HFFc6 (cell line): ENCODE results near the gene SIK2. TPM values are rescaled to one million over a fixed set of nuclear protein-coding genes. Genes with fewer than 3 reads are reported as not detected.

Source experiments
- DNase-seq: peaks from one replicate; pipeline ENCODE4 v3.0.0-alpha.2; 2018
- H3K27ac Mint-ChIP-seq: 2 replicates; pipeline ENCODE4 v1.8.0; 2020; ENCODE audit warnings: mild to moderate bottlenecking, mixed read lengths
- H3K27me3 Mint-ChIP-seq: 2 replicates; pipeline ENCODE4 v1.8.0; 2021; ENCODE audit warnings: mild to moderate bottlenecking, moderate library complexity, mixed read lengths; ENCODE audit not compliant: insufficient read depth
- H3K36me3 Mint-ChIP-seq: 2 replicates; pipeline ENCODE4 v1.8.0; 2021; ENCODE audit warnings: low read depth, mixed read lengths
- H3K4me1 Mint-ChIP-seq: 2 replicates; pipeline ENCODE4 v1.8.0; 2020; ENCODE audit warnings: low read depth, mixed read lengths
- H3K4me3 Mint-ChIP-seq: 2 replicates; pipeline ENCODE4 v1.8.0; 2020; ENCODE audit warnings: mild to moderate bottlenecking, moderate library complexity, mixed read lengths
- H3K9me3 Mint-ChIP-seq: 2 replicates; pipeline ENCODE4 v1.8.0; 2020; ENCODE audit warnings: mild to moderate bottlenecking, mixed read lengths
- CTCF ChIP-seq: fragments of 200-600 bp; sonication (generic); IDR thresholded peaks from 2 replicates; pipeline ENCODE4 v1.5.0; 2021; ENCODE audit warnings: antibody characterized with exemption, mild to moderate bottlenecking
- total RNA-seq, 6 experiments: library from RNA; stranded (reverse); fragmentation: NEBNext Ultra II Directional; extraction: Animal tissue kit (Norgen Biotek cat#: 25700); gene quantifications; 2 replicates in 1 of 6; 3 replicates in 5 of 6; pipeline ENCODE4 v1.2.3, GENCODE V29; 2021

The SIK2 gene
- total RNA-seq, 6 experiments from 2014 or later: 15.4 to 25.5 (median 18.0) TPM

- TF ChIP-seq CTCF: no peak
- Mint-ChIP-seq H3K4me1 (peaks cover 51% of the 10 kb centered on the region), H3K36me3 (peaks cover 4% of the 10 kb centered on the region; the same call in 1 of the 2 replicates)
Observed at GRCh38 chr11:111605681-111606080, 3.4 kb downstream of the SIK2 start.

DNA sequence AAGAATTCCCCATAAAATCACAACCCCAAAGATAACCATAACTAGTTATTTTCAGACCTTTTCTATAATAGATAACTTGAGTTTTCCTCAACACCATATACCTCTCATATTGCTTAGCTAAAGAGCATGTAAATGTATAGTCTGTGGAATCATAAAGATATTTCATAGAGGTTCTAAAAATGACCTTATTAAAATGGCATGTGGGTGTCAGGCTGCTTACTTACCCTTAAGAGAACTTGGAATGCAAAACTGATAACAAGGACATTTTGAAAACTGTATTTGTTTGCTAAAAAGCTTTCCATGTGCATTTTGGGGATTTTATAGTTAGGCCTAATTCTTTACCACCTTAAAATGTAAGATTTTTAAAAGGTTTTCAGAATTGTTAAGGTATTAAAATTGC lies 4.7 kb downstream of the SIK2 start:
- peaks cover 47% of the 10 kb centered on the region for H3K4me1 Mint-ChIP-seq
- peaks cover 4% of the 10 kb centered on the region; the same call in 1 of the 2 replicates for H3K36me3 Mint-ChIP-seq
- no peaks in the 10 kb centered on the region for H3K27me3 Mint-ChIP-seq
- no peak overlapping the region for H3K4me3 Mint-ChIP-seq
- TF ChIP-seq CTCF: no peak
- DNase-seq: no peak
- no peaks in the 10 kb centered on the region for H3K9me3 Mint-ChIP-seq
- H3K27ac Mint-ChIP-seq: no peak overlapping the region

More at GRCh38 chr11:111605681-111606080, 3.4 kb downstream of the SIK2 start:
- H3K4me3 Mint-ChIP-seq: peak overlapping the region; percentile 9; the same call in 1 of the 2 replicates
- no peaks in the 10 kb centered on the region for H3K27me3 Mint-ChIP-seq
- H3K27ac Mint-ChIP-seq: no peak overlapping the region
- no peak for DNase-seq
- H3K9me3 Mint-ChIP-seq: no peaks in the 10 kb centered on the region

- no peaks in the 10 kb centered on the region for H3K27me3 Mint-ChIP-seq
- no peaks in the 10 kb centered on the region for H3K9me3 Mint-ChIP-seq
- no peak for TF ChIP-seq CTCF
- H3K4me3 Mint-ChIP-seq: no peak overlapping the region
- no peak overlapping the region for H3K27ac Mint-ChIP-seq
- H3K36me3 Mint-ChIP-seq: peaks cover 4% of the 10 kb centered on the region; the same call in 1 of the 2 replicates
- no peak for DNase-seq
- H3K4me1 Mint-ChIP-seq: peaks cover 53% of the 10 kb centered on the region
Observed at GRCh38 chr11:111607751-111608150, 5.5 kb downstream of the SIK2 start.

- TF ChIP-seq CTCF: no peak
- DNase-seq: no peak
- Mint-ChIP-seq H3K4me3 (no peak overlapping the region), H3K27me3 (no peaks in the 10 kb centered on the region), H3K4me1 (peaks cover 21% of the 10 kb centered on the region), H3K27ac (peak overlapping the region; percentile 46; the same call in 1 of the 2 replicates), H3K36me3 (no peaks in the 10 kb centered on the region; the same call in 1 of the 2 replicates), H3K9me3 (no peaks in the 10 kb centered on the region)
Observed at GRCh38 chr11:111612224-111612623, 10.0 kb downstream of the SIK2 start.

DNA sequence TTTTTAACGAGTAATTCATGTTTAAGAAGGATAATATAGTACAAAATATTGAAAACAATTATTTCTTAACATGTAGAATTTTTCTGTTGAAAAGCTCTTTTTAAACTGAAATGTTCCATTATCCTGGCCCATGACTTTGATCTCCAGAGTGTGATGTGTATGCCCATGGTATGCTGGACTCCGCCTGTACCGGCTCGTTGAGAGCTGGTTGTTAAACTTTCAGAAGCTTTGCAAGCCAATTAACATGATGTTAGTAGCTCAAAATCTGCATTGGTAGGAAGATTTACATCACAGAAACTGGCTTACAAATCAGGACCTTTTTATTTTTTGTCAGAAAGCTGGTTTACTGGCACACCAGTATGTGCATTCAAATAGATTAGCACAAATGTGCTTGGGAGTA lies 15.0 kb downstream of the SIK2 start:
- Mint-ChIP-seq H3K4me1 (peaks cover 3% of the 10 kb centered on the region), H3K4me3 (no peak overlapping the region), H3K9me3 (no peaks in the 10 kb centered on the region), H3K27me3 (no peaks in the 10 kb centered on the region), H3K27ac (no peak overlapping the region), H3K36me3 (peaks cover 19% of the 10 kb centered on the region)
- no peak for TF ChIP-seq CTCF
- no peak for DNase-seq

DNA sequence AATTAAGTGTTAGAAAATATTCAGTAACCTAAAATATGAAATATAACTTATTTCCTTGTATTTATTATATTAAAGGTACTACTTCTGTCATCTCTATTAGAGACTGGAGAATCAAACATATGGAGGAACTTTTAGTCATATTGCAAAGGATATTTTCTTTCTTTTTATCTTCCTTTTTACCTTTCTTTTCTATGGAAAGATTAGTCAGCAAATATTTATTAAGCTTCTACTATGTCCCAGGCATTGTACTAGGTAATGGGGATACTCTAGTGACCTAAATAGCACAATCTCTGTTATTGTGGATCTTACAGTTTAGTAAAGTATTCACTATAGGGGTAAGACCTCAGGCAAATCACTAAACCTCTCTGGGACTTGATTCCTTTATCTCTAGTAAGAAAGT lies 18.3 kb downstream of the SIK2 start:
- Mint-ChIP-seq H3K9me3 (peaks cover 7% of the 10 kb centered on the region), H3K36me3 (peaks cover 50% of the 10 kb centered on the region), H3K27ac (no peak overlapping the region), H3K27me3 (no peaks in the 10 kb centered on the region; the same call in 1 of the 2 replicates), H3K4me1 (no peaks in the 10 kb centered on the region), H3K4me3 (no peak overlapping the region)
- DNase-seq: no peak
- TF ChIP-seq CTCF: no peak
